WTC11 (cell line): ENCODE measurements around the gene GPR151. TPM values are rescaled to one million over a fixed set of nuclear protein-coding genes. Genes with fewer than 3 reads are reported as not detected.

Experiments used
- ATAC-seq: fragments of 200-7000 bp; cut with Tn5 transposase; 2 replicates; pipeline ENCODE4 v1.10.0; 2021; ENCODE audit warnings: mild to moderate bottlenecking, moderate library complexity
- CTCF ChIA-PET: fragments of 300-600 bp; sonication (Branson Sonifier 250); formaldehyde crosslinking; loops from one replicate; lab custom pipeline; 2021; ENCODE audit warnings: antibody characterized with exemption; lab: Charles Lee
- POLR2A ChIA-PET: fragments of 350-600 bp; sonication (Branson Sonifier 250); formaldehyde crosslinking; loops from one replicate; lab custom pipeline; 2021; ENCODE audit warnings: antibody characterized with exemption; lab: Charles Lee
- DNase-seq: peaks from one replicate; pipeline ENCODE4 v3.0.0; 2021; ENCODE audit warnings: low spot score
- H3K27ac Mint-ChIP-seq: 2 replicates; pipeline ENCODE4 v1.8.0; 2021; ENCODE audit warnings: mixed read lengths
- H3K27me3 Mint-ChIP-seq: 2 replicates; pipeline ENCODE4 v1.8.0; 2021; ENCODE audit warnings: low read depth, mild to moderate bottlenecking, moderate library complexity, mixed read lengths
- H3K36me3 Mint-ChIP-seq: 2 replicates; pipeline ENCODE4 v1.8.0; 2021; ENCODE audit warnings: mixed read lengths
- H3K4me1 Mint-ChIP-seq: 2 replicates; pipeline ENCODE4 v1.8.0; 2022; ENCODE audit warnings: mixed read lengths
- H3K4me3 Mint-ChIP-seq: 2 replicates; pipeline ENCODE4 v1.8.0; 2021; ENCODE audit warnings: mild to moderate bottlenecking, moderate library complexity, mixed read lengths
- H3K9me3 Mint-ChIP-seq: 2 replicates; pipeline ENCODE4 v1.8.0; 2021; ENCODE audit warnings: mixed read lengths
- IRF2 ChIP-seq: sonication (generic); formaldehyde crosslinking; IDR thresholded peaks from 2 replicates; pipeline ENCODE4 v1.8.0; 2022; ENCODE audit warnings: low read depth, missing genetic modification reagents, borderline replicate concordance
- KAT7 ChIP-seq: sonication (generic); formaldehyde crosslinking; IDR thresholded peaks from 2 replicates; pipeline ENCODE4 v1.8.1; 2023; ENCODE audit warnings: missing genetic modification reagents, mild to moderate bottlenecking, borderline replicate concordance
- OVOL2 ChIP-seq: fragments of 250-450 bp; sonication (Bioruptor Pico); IDR thresholded peaks from 2 replicates; pipeline ENCODE4 v1.9.0; 2021; ENCODE audit warnings: mild to moderate bottlenecking, borderline replicate concordance
- PRRX2 ChIP-seq: fragments of 250-450 bp; sonication (Bioruptor Pico); IDR thresholded peaks from 2 replicates; pipeline ENCODE4 v1.8.0; 2021; ENCODE audit warnings: mild to moderate bottlenecking
- SMAD3 ChIP-seq: sonication (generic); formaldehyde crosslinking; IDR thresholded peaks from 2 replicates; pipeline ENCODE4 v1.8.0; 2022; ENCODE audit warnings: missing genetic modification reagents, mild to moderate bottlenecking, borderline replicate concordance
- ZNF232 ChIP-seq: sonication (generic); formaldehyde crosslinking; IDR thresholded peaks from 2 replicates; pipeline ENCODE4 v1.8.0; 2022; ENCODE audit warnings: mild to moderate bottlenecking, missing genetic modification reagents
- ZNF263 ChIP-seq: sonication (generic); formaldehyde crosslinking; IDR thresholded peaks from 2 replicates; pipeline ENCODE4 v1.8.1; 2022; ENCODE audit warnings: low read depth, mild to moderate bottlenecking, moderate library complexity, missing genetic modification reagents
- ZNF317 ChIP-seq: sonication (generic); formaldehyde crosslinking; IDR thresholded peaks from 2 replicates; pipeline ENCODE4 v1.8.1; 2023; ENCODE audit warnings: low read depth, mild to moderate bottlenecking, moderate library complexity, missing genetic modification reagents, borderline replicate concordance
- ZNF396 ChIP-seq: fragments of 250-450 bp; sonication (Bioruptor Pico); IDR thresholded peaks from 2 replicates; pipeline ENCODE4 v1.8.0; 2021; ENCODE audit warnings: mild to moderate bottlenecking, moderate library complexity, borderline replicate concordance
- total RNA-seq: library from RNA; stranded (reverse); gene quantifications from 3 replicates; pipeline ENCODE4 v1.2.3, GENCODE V29; 2021
- TF ChIP-seq, protein P1 (sequence below): sonication (generic); formaldehyde crosslinking; IDR thresholded peaks from 2 replicates; pipeline ENCODE4 v1.8.1; 2023; ENCODE audit warnings: mild to moderate bottlenecking, missing genetic modification reagents, moderate library complexity
- TF ChIP-seq, protein P2 (sequence below): sonication (generic); formaldehyde crosslinking; IDR thresholded peaks from 2 replicates; pipeline ENCODE4 v1.8.1; 2023; ENCODE audit warnings: mild to moderate bottlenecking, moderate library complexity, missing genetic modification reagents
- TF ChIP-seq, protein P3 (sequence below): sonication (generic); formaldehyde crosslinking; IDR thresholded peaks from 2 replicates; pipeline ENCODE4 v1.8.1; 2023; ENCODE audit warnings: mild to moderate bottlenecking, missing genetic modification reagents
- TF ChIP-seq, protein P4 (sequence below): fragments of 250-450 bp; sonication (Bioruptor Pico); IDR thresholded peaks from 2 replicates; pipeline ENCODE4 v1.8.0; 2021; ENCODE audit warnings: mild to moderate bottlenecking
- TF ChIP-seq, protein P5 (sequence below): sonication (generic); formaldehyde crosslinking; IDR thresholded peaks from 2 replicates; pipeline ENCODE4 v1.8.0; 2022; ENCODE audit warnings: mild to moderate bottlenecking, missing genetic modification reagents
- TF ChIP-seq, protein P6 (sequence below): fragments of 250-450 bp; sonication (Bioruptor Pico); IDR thresholded peaks from 2 replicates; pipeline ENCODE4 v1.9.0; 2021; ENCODE audit warnings: mild to moderate bottlenecking

Gene GPR151
- total RNA-seq, 1 experiment from 2014 or later = not detected

DNA sequence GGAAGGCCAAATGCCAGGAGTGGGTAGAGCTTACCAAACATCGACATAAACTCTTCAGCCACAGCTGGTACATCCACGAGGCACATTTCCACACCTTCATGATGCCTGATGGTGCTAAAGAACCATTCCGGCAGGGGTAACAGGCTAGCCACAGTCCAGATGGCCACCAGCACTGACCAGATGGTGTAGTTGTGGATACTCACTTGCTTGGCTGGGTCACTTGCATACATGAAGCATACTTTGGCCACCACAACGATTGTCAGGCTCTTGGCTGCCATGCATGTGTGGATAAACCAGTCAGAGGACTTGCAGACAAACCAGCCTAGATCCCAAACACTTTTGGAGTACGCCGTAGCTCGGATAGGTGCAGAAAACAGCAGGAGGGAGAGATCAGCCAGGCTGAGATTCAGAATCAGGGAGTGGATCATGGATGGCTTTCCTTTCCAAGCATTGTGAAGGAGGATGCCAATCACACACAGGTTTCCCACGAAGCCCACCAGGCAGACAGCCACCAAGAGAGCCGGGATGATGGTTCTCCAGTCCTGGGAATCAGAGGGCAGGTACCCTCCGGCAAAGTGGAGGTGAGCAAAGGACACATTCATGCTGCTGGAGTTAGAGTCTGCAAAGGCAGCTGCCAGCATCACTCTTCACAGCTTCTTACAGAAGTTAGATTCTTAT lies 378 bp downstream of the GPR151 start (continued):
- TF ChIP-seq ZNF263 (no peak), ZNF232 (CRISPR knock-in tag) (no peak), ZNF396 (CRISPR knock-in tag) (no peak), OVOL2 (CRISPR knock-in tag) (no peak)
- TF ChIP-seq, protein P1, sequence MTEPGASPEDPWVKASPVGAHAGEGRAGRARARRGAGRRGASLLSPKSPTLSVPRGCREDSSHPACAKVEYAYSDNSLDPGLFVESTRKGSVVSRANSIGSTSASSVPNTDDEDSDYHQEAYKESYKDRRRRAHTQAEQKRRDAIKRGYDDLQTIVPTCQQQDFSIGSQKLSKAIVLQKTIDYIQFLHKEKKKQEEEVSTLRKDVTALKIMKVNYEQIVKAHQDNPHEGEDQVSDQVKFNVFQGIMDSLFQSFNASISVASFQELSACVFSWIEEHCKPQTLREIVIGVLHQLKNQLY (CRISPR knock-in tag) = no peak
- TF ChIP-seq, protein P2, sequence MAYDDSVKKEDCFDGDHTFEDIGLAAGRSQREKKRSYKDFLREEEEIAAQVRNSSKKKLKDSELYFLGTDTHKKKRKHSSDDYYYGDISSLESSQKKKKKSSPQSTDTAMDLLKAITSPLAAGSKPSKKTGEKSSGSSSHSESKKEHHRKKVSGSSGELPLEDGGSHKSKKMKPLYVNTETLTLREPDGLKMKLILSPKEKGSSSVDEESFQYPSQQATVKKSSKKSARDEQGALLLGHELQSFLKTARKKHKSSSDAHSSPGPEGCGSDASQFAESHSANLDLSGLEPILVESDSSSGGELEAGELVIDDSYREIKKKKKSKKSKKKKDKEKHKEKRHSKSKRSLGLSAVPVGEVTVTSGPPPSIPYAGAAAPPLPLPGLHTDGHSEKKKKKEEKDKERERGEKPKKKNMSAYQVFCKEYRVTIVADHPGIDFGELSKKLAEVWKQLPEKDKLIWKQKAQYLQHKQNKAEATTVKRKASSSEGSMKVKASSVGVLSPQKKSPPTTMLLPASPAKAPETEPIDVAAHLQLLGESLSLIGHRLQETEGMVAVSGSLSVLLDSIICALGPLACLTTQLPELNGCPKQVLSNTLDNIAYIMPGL (CRISPR knock-in tag) = no peak
- TF ChIP-seq, protein P3, sequence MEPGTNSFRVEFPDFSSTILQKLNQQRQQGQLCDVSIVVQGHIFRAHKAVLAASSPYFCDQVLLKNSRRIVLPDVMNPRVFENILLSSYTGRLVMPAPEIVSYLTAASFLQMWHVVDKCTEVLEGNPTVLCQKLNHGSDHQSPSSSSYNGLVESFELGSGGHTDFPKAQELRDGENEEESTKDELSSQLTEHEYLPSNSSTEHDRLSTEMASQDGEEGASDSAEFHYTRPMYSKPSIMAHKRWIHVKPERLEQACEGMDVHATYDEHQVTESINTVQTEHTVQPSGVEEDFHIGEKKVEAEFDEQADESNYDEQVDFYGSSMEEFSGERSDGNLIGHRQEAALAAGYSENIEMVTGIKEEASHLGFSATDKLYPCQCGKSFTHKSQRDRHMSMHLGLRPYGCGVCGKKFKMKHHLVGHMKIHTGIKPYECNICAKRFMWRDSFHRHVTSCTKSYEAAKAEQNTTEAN (CRISPR knock-in tag) = no peak

DNA sequence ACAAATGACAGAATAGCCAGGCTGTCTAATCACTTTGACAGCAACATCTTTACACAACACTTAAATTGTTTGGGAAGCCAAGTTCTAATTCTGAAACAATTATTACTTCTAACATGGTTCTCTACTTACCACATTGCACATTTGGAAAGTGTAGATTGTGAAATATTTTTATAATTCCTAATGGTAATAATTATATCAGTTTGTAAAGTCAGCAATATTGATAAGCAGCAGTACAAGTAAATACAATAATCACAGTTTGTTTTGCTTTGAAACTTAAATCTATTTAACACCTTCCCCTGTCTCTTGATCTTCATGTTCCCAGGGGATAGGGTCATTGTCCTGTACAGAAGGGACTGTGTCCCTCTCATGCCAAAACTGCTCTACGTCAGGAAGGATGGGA lies 1.4 kb downstream of the GPR151 start:
- ChIA-PET CTCF (interaction anchor here (1.4 to 1.8 kb wide), 4 partner anchors 14 to 68 kb away, joined by 3 to 8 read pairs (median 5); no protein-coding TSS in a partner anchor), POLR2A (no interaction called here)
- no peak overlapping the region for H3K27ac Mint-ChIP-seq
- peaks cover 12% of the 10 kb centered on the region for H3K4me1 Mint-ChIP-seq
- H3K4me3 Mint-ChIP-seq = no peak overlapping the region
- TF ChIP-seq SMAD3 (CRISPR knock-in tag) = no peak
- TF ChIP-seq, all 79 proteins: peak for 0
- Mint-ChIP-seq H3K36me3 (peaks cover 15% of the 10 kb centered on the region), H3K9me3 (no peaks in the 10 kb centered on the region), H3K27me3 (no peaks in the 10 kb centered on the region)
- ATAC-seq = no peak
- DNase-seq = no peak

DNA sequence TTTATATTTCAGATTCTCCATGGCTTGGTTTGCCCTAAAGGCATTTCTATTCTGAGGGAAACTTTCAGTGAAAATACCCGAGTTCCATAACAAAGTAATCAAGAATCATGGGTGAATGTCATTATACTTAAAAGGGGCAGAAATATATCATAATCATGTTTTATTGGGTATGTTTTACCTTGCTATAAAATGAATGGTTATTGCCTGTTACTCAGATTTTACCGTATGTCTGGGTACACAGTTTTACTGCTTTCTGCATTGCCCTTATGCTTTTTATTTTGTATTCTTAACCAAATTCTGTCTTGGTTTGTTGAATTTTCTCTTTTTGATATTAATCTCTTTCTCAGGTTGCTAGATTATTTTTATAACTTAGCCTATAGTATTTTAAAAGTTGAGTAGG lies 2.5 kb downstream of the GPR151 start:
- ChIA-PET POLR2A (no interaction called here), CTCF (no interaction called here)
- ATAC-seq (no peak), DNase-seq (no peak)
- Mint-ChIP-seq H3K4me1 (peaks cover 12% of the 10 kb centered on the region), H3K36me3 (peaks cover 26% of the 10 kb centered on the region), H3K9me3 (no peaks in the 10 kb centered on the region), H3K27me3 (no peaks in the 10 kb centered on the region), H3K27ac (no peak overlapping the region), H3K4me3 (no peak overlapping the region)
- TF ChIP-seq ZNF263 = no peak
- TF ChIP-seq, protein P2 (CRISPR knock-in tag) = no peak
- TF ChIP-seq, protein P4, sequence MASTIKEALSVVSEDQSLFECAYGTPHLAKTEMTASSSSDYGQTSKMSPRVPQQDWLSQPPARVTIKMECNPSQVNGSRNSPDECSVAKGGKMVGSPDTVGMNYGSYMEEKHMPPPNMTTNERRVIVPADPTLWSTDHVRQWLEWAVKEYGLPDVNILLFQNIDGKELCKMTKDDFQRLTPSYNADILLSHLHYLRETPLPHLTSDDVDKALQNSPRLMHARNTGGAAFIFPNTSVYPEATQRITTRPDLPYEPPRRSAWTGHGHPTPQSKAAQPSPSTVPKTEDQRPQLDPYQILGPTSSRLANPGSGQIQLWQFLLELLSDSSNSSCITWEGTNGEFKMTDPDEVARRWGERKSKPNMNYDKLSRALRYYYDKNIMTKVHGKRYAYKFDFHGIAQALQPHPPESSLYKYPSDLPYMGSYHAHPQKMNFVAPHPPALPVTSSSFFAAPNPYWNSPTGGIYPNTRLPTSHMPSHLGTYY (CRISPR knock-in tag) = no peak

DNA sequence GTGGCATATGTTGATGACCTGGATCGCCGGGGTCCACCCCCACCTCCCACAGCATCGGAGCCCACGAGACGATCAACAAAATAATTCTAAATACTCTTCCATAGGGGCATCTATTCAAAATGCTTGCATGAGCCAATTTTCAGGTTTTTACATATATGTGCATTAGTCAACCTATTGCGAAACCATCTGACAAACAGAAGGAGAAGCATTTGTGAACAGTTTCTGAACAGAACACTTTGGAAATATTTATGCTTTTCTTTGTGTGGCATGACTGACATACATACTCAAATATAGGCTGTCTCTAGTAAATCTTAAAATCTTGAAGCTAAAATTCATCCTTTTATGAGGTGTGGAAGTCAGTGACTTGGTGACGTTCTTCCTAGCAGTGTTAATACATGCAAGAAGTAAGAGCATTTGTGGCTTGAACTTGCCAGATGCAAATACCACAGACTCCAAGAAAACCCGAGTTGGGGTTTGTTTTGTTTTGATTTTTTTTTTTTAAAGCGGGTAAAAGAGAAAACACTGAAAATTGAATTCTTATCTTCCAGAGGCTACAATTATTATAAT lies 5.3 kb downstream of the GPR151 start:
- Mint-ChIP-seq H3K4me3 (no peak overlapping the region), H3K36me3 (peaks cover 46% of the 10 kb centered on the region), H3K27me3 (no peaks in the 10 kb centered on the region), H3K9me3 (no peaks in the 10 kb centered on the region), H3K4me1 (peaks cover 2% of the 10 kb centered on the region), H3K27ac (no peak overlapping the region)
- ATAC-seq = no peak
- POLR2A ChIA-PET = interaction anchor here (0.7 kb wide), 1 partner anchor 1085 kb away, joined by 4 read pairs; no protein-coding TSS in a partner anchor
- CTCF ChIA-PET = no interaction called here
- no peak for DNase-seq
- TF ChIP-seq IRF2 (CRISPR knock-in tag) (no peak), KAT7 (CRISPR knock-in tag) (no peak), ZNF263 (no peak), ZNF317 (CRISPR knock-in tag) (no peak), PRRX2 (CRISPR knock-in tag) (no peak)
- TF ChIP-seq, protein P3 (CRISPR knock-in tag) = no peak
- TF ChIP-seq, protein P5, sequence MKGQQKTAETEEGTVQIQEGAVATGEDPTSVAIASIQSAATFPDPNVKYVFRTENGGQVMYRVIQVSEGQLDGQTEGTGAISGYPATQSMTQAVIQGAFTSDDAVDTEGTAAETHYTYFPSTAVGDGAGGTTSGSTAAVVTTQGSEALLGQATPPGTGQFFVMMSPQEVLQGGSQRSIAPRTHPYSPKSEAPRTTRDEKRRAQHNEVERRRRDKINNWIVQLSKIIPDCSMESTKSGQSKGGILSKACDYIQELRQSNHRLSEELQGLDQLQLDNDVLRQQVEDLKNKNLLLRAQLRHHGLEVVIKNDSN (CRISPR knock-in tag) = no peak
- TF ChIP-seq, protein P6, sequence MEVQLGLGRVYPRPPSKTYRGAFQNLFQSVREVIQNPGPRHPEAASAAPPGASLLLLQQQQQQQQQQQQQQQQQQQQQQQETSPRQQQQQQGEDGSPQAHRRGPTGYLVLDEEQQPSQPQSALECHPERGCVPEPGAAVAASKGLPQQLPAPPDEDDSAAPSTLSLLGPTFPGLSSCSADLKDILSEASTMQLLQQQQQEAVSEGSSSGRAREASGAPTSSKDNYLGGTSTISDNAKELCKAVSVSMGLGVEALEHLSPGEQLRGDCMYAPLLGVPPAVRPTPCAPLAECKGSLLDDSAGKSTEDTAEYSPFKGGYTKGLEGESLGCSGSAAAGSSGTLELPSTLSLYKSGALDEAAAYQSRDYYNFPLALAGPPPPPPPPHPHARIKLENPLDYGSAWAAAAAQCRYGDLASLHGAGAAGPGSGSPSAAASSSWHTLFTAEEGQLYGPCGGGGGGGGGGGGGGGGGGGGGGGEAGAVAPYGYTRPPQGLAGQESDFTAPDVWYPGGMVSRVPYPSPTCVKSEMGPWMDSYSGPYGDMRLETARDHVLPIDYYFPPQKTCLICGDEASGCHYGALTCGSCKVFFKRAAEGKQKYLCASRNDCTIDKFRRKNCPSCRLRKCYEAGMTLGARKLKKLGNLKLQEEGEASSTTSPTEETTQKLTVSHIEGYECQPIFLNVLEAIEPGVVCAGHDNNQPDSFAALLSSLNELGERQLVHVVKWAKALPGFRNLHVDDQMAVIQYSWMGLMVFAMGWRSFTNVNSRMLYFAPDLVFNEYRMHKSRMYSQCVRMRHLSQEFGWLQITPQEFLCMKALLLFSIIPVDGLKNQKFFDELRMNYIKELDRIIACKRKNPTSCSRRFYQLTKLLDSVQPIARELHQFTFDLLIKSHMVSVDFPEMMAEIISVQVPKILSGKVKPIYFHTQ = no peak
